K562 (cell line): ENCODE measurements around the gene PPIL1. TPM values are rescaled to one million over a fixed set of nuclear protein-coding genes. Genes with fewer than 3 reads are reported as not detected.

Source experiments
- ATAC-seq: fragments of 200-7000 bp; cut with Tn5 transposase; 3 replicates; pipeline ENCODE4 v1.9.1; 2020; ENCODE audit warnings: moderate library complexity
- BruUV-seq: library from RNA; stranded (reverse); fragments of 400-500 nt; replicated peaks from 2 replicates; lab custom pipeline; 2021; lab: Mats Ljungman, UMichigan
- CTCF ChIA-PET: fragments of 300-600 bp; formaldehyde crosslinking; extraction: SDS; loops from one replicate; lab custom pipeline; 2021; ENCODE audit warnings: low intra/inter-chr PET ratio; lab: Yijun Ruan, JAX
- POLR2A ChIA-PET: fragments of 300-600, 350-650 bp; sonication (Branson Sonifier 250); formaldehyde crosslinking; extraction: SDS; loops from one replicate; lab custom pipeline; 2021; ENCODE audit warnings: antibody characterized with exemption, inconsistent platforms; lab: Yijun Ruan, JAX
- DNase-seq, 4 experiments: peaks; one replicate each; pipeline versions ENCODE4 v3.0.0 to v3.0.0-alpha.2; 2011 to 2018; ENCODE audit warnings: low spot score in 3 of 4, mixed read lengths in 3 of 4; ENCODE audit errors: extremely low read depth in 1 of 4
- FAIRE-seq: peaks from 2 replicates; lab custom pipeline; 2011; peaks lifted over from hg19 to GRCh38; lab: Jason Lieb, UNC
- H2AFZ ChIP-seq: 2 replicates; pipeline ENCODE4 v1.6.0; 2011; ENCODE audit warnings: low read depth, low read length, control low read depth, inconsistent platforms
- H3K27ac ChIP-seq: fragments of 200-600 bp; 3 replicates; pipeline ENCODE4 v1.8.0; 2011; ENCODE audit warnings: low read depth, mild to moderate bottlenecking, control low read depth, inconsistent platforms, low read length, moderate library complexity, mixed read lengths; ENCODE audit errors: extremely low read depth
- H3K27me3 ChIP-seq, 2 experiments: fragments of 300-600 bp in 1 of 2; 2 replicates in 1 of 2; 3 replicates in 1 of 2; pipeline versions ENCODE4 v1.6.0 to v1.8.0; 2011; ENCODE audit warnings: inconsistent platforms in 2 of 2, low read length in 2 of 2, mild to moderate bottlenecking in 1 of 2, mixed read lengths in 1 of 2, moderate library complexity in 1 of 2; ENCODE audit not compliant: control insufficient read depth in 2 of 2, insufficient read depth in 2 of 2
- H3K36me3 ChIP-seq: fragments of 300-600 bp; 3 replicates; pipeline ENCODE4 v1.8.0; 2011; ENCODE audit warnings: mild to moderate bottlenecking, low read length, inconsistent platforms; ENCODE audit not compliant: control insufficient read depth, insufficient read depth
- H3K4me1 ChIP-seq, 2 experiments: fragments of 200-600 bp in 1 of 2; replicated peaks in 1 of 2; 2 replicates in 1 of 2; 3 replicates in 1 of 2; pipeline versions ENCODE4 v1.5.1 to v1.8.0; 2011; ENCODE audit warnings: inconsistent platforms in 2 of 2, low read length in 2 of 2, mild to moderate bottlenecking in 1 of 2, mixed read lengths in 1 of 2, moderate library complexity in 1 of 2; ENCODE audit not compliant: control insufficient read depth in 2 of 2, insufficient read depth in 2 of 2
- H3K4me2 ChIP-seq: 2 replicates; pipeline ENCODE4 v1.6.1; 2011; ENCODE audit warnings: low read length, control low read depth, inconsistent platforms, mixed read lengths; ENCODE audit not compliant: insufficient read depth
- H3K4me3 ChIP-seq: fragments of 200-600 bp; sonication (generic), shearing (Covaris generic); 2 replicates; pipeline ENCODE4 v1.5.1; 2016; ENCODE audit warnings: control low read depth, inconsistent platforms
- H3K79me2 ChIP-seq: fragments of 200-600 bp; 3 replicates; pipeline ENCODE4 v1.8.0; 2011; ENCODE audit warnings: low read length, inconsistent platforms; ENCODE audit not compliant: control insufficient read depth, insufficient read depth
- H3K9ac ChIP-seq, 2 experiments: 2 replicates each; pipeline versions ENCODE4 v1.6.0 to v1.6.1; 2011; ENCODE audit warnings: low read depth in 2 of 2, low read length in 2 of 2, control low read depth in 1 of 2, inconsistent platforms in 1 of 2, mild to moderate bottlenecking in 1 of 2, mixed read lengths in 1 of 2; ENCODE audit not compliant: insufficient read depth in 1 of 2
- H3K9me1 ChIP-seq: one replicate; pipeline ENCODE4 v1.6.0; 2011; ENCODE audit warnings: inconsistent platforms, mild to moderate bottlenecking, low read length, moderate library complexity; ENCODE audit not compliant: control insufficient read depth, insufficient read depth
- H3K9me3 ChIP-seq: replicated peaks from 2 replicates; pipeline ENCODE4 v1.5.1; 2011; ENCODE audit warnings: low read depth, low read length, inconsistent platforms; ENCODE audit not compliant: control insufficient read depth, insufficient read depth
- H4K20me1 ChIP-seq: replicated peaks from 2 replicates; pipeline ENCODE4 v1.6.1; 2011; ENCODE audit warnings: low read length, inconsistent platforms, mixed read lengths; ENCODE audit not compliant: control insufficient read depth, insufficient read depth
- ETV5 ChIP-seq: sonication (generic); formaldehyde crosslinking; IDR thresholded peaks from 2 replicates; pipeline ENCODE4 v1.4.0; 2020; ENCODE audit warnings: low read depth, mild to moderate bottlenecking, missing genetic modification reagents
- HDAC3 ChIP-seq: fragments of 450-650 bp; IDR thresholded peaks from 2 replicates; pipeline ENCODE4 v1.6.1; 2018; ENCODE audit warnings: borderline replicate concordance, mild to moderate bottlenecking, moderate library complexity; ENCODE audit not compliant: partially characterized antibody
- HEY1 ChIP-seq: fragments of 250-450 bp; sonication (Bioruptor Pico); IDR thresholded peaks from 2 replicates; pipeline ENCODE4 v1.5.0; 2020; ENCODE audit warnings: mild to moderate bottlenecking, moderate library complexity, borderline replicate concordance
- POLR2AphosphoS2 ChIP-seq: IDR thresholded peaks from 2 replicates; pipeline ENCODE4 v1.6.1; 2012; ENCODE audit warnings: low read length, improper control_type of control experiment
- XRCC3 ChIP-seq: fragments of 450-650 bp; IDR thresholded peaks from 2 replicates; pipeline ENCODE4 v1.6.1; 2017; ENCODE audit warnings: mild to moderate bottlenecking, moderate library complexity
- ZNF644 ChIP-seq: fragments of 200-800 bp; sonication (Bioruptor generic); IDR thresholded peaks from 2 replicates; pipeline ENCODE4 v1.6.1; 2016; ENCODE audit warnings: low read depth, missing genetic modification characterization, missing compliant biosample characterization
- ZNF740 ChIP-seq, 3 experiments: fragments of 200-800 bp in 1 of 3; sonication (Bioruptor generic) in 1 of 3; sonication (generic) in 1 of 3; formaldehyde crosslinking in 1 of 3; IDR thresholded peaks; 2 replicates each; pipeline versions ENCODE4 v1.6.1 to v1.8.0; 2016 to 2022; ENCODE audit warnings: mild to moderate bottlenecking in 2 of 3, missing compliant biosample characterization in 2 of 3, missing genetic modification characterization in 2 of 3, missing genetic modification reagents in 1 of 3
- WGBS: fragments of 100-300 bp; shearing (Covaris generic); methylation state at CpG from one replicate; pipeline ENCODE4 v1.1.6; 2016; ENCODE audit warnings: low coverage, mixed read lengths; ENCODE audit not compliant: insufficient coverage; ENCODE audit errors: missing lambda C conversion rate; 5-methylcytosine and 5-hydroxymethylcytosine counted together
- in situ Hi-C: fragments of 300-500 bp; cut with MboI; formaldehyde crosslinking; loops from 4 replicates; pipeline ENCODE4 v1.15.0; 2018; ENCODE audit warnings: inconsistent platforms, mixed read lengths
- intact Hi-C: fragments of 100-400 bp; cut with micrococcal nuclease; formaldehyde crosslinking; loops from 2 replicates; pipeline ENCODE4 v1.14.2; 2022
- polyA plus RNA-seq, 8 experiments: library from polyadenylated mRNA; depleted of rRNA in 4 of 8; stranded (reverse) in 5 of 8; unstranded in 3 of 8; fragments of >200 nt; fragmentation: Nextera tagmentation in 2 of 8; fragmentation: Illumina TruSeq in 1 of 8; extraction: Ambion mirVana in 2 of 8; extraction: Trizol in 1 of 8; gene quantifications; 2 replicates each; pipeline versions ENCODE4 v1.2.1 to v1.2.3, GENCODE V29; 2011 to 2014; ENCODE audit warnings: inconsistent platforms in 1 of 8, missing spikeins in 1 of 8
- total RNA-seq, 7 experiments: library from RNA; depleted of rRNA in 6 of 7; stranded (reverse); fragments of >200 nt in 6 of 7; fragmentation: Illumina TruSeq in 2 of 7; extraction: Trizol in 2 of 7; gene quantifications; 2 replicates each; pipeline versions ENCODE4 v1.2.1 to v1.2.3, GENCODE V29; 2011 to 2021; ENCODE audit warnings: low replicate concordance in 1 of 7
- TF ChIP-seq, protein P1 (sequence below): fragments of 200-800 bp; sonication (Bioruptor generic); IDR thresholded peaks from 2 replicates; pipeline ENCODE4 v1.6.1; 2017; ENCODE audit warnings: missing genetic modification characterization, missing compliant biosample characterization

Gene PPIL1
- total and polyA plus RNA-seq, 9 of the 15 experiments (the other 6 are each of a cell fraction or from before 2014, with no cell fraction given), result 65.8 to 205 (median 130) TPM

DNA sequence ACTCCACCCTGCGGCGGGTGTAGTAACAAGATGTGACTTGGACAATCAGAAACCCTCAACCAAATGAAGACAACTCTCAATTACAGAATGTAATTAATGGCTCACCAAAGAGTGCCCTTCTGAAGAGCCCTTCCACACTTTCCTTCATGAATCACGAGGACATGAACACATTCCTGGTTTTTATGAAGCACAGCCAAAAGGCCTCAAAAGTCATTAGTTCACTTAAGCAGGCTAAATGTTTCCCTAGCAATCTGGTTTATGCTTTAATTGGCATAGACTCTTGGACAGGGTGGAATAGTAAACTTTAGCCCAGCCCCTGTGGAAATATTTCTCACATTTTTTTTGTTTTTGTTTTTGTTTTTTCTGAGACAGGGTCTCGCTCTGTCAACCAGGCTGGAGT lies 55.8 kb downstream of the PPIL1 start:
- Histone ChIP-seq H4K20me1 (no peaks in the 10 kb centered on the region), H3K27ac (no peak overlapping the region), H3K4me2 (no peak overlapping the region), H2AFZ (no peak overlapping the region), H3K36me3 (no peaks in the 10 kb centered on the region), H3K27me3 (no peaks in the 10 kb centered on the region; a peak in 1 of 5 replicates), H3K4me1 (peaks cover 14 to 33% of the 10 kb centered on the region in 2 experiments), H3K4me3 (no peak overlapping the region), H3K79me2 (no peaks in the 10 kb centered on the region), H3K9ac (no peak overlapping the region), H3K9me3 (no peaks in the 10 kb centered on the region), H3K9me1 (no peaks in the 10 kb centered on the region)
- in situ Hi-C loops (no loop called here), intact Hi-C loops (no loop called here)
- no TSS peak for BruUV-seq
- no peak for DNase-seq
- POLR2A ChIA-PET, result no interaction called here
- ATAC-seq, result no peak
- no peak for FAIRE-seq
- CTCF ChIA-PET, result no interaction called here
- no peak for TF ChIP-seq POLR2AphosphoS2
- TF ChIP-seq ETV5 (CRISPR knock-in tag), result no peak
- no peak for TF ChIP-seq XRCC3
- TF ChIP-seq ZNF740 (CRISPR knock-in tag; IDR thresholded peaks at IDR 0.05), result no peak
- no peak for TF ChIP-seq ZNF740 (tag; IDR thresholded peaks at IDR 0.05)
- no peak for TF ChIP-seq HDAC3
- no peak for TF ChIP-seq HEY1 (CRISPR knock-in tag)
- TF ChIP-seq ZNF644 (tag), result no peak
- TF ChIP-seq, protein P1, sequence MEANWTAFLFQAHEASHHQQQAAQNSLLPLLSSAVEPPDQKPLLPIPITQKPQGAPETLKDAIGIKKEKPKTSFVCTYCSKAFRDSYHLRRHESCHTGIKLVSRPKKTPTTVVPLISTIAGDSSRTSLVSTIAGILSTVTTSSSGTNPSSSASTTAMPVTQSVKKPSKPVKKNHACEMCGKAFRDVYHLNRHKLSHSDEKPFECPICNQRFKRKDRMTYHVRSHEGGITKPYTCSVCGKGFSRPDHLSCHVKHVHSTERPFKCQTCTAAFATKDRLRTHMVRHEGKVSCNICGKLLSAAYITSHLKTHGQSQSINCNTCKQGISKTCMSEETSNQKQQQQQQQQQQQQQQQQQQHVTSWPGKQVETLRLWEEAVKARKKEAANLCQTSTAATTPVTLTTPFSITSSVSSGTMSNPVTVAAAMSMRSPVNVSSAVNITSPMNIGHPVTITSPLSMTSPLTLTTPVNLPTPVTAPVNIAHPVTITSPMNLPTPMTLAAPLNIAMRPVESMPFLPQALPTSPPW (CRISPR knock-in tag), result no peak
- WGBS, result 70% methylated on average over 4 of the region's 4 CpGs
